Mesothelial cell of epicardium (in vitro differentiated cells): ENCODE data around the gene PPIP5K2. TPM values are rescaled to one million over a fixed set of nuclear protein-coding genes. Genes with fewer than 3 reads are reported as not detected.

Experiments used
- DNase-seq, 2 experiments: peaks; one replicate each; pipeline ENCODE4 v3.0.0; 2021; ENCODE audit warnings: low spot score in 2 of 2; ENCODE audit not compliant: unreplicated experiment in 2 of 2
- H3K27ac Mint-ChIP-seq: 2 replicates; pipeline ENCODE4 v1.8.0; 2021; ENCODE audit warnings: mixed read lengths
- H3K27me3 Mint-ChIP-seq: 2 replicates; pipeline ENCODE4 v1.8.0; 2021; ENCODE audit warnings: low read depth, mixed read lengths
- H3K36me3 Mint-ChIP-seq: 2 replicates; pipeline ENCODE4 v1.8.0; 2021; ENCODE audit warnings: mixed read lengths
- H3K4me1 Mint-ChIP-seq: 2 replicates; pipeline ENCODE4 v1.8.0; 2021; ENCODE audit warnings: mixed read lengths
- H3K4me3 Mint-ChIP-seq: 2 replicates; pipeline ENCODE4 v1.8.0; 2021; ENCODE audit warnings: mild to moderate bottlenecking, moderate library complexity, mixed read lengths
- H3K9me3 Mint-ChIP-seq: 2 replicates; pipeline ENCODE4 v1.8.0; 2021; ENCODE audit warnings: mixed read lengths
- CTCF ChIP-seq: fragments of 200-600 bp; sonication (generic); IDR thresholded peaks from one replicate; pipeline ENCODE4 v1.5.0; 2021; ENCODE audit warnings: antibody characterized with exemption; ENCODE audit not compliant: unreplicated experiment
- total RNA-seq: library from RNA; stranded (reverse); gene quantifications from 3 replicates; pipeline ENCODE4 v1.2.1, GENCODE V29; 2021

The PPIP5K2 gene
- total RNA-seq, 1 donor from 2014 or later, result 79.4 TPM

DNA sequence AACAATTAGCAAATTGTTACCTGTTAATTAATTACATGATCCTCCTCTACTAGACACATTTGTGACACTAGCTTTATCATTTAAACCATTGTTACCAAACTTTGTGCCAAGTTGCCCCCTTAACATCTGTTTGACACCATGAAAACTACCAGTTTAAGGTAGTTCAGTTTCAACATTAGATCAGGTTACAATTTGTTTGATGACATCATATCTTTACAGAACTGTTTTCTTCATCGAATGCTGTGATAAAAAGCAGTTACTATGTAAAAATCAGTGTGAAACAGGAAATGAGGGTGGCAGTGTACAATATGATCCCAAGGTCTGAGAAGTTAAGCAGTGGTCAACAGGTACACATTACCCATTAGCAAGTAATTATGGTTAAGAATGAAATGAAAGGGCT, 17.9 kb upstream of the PPIP5K2 start:
- Mint-ChIP-seq H3K4me3 (no peak overlapping the region), H3K27ac (no peak overlapping the region), H3K27me3 (no peaks in the 10 kb centered on the region), H3K9me3 (no peaks in the 10 kb centered on the region), H3K36me3 (peaks cover 11% of the 10 kb centered on the region), H3K4me1 (no peaks in the 10 kb centered on the region)
- DNase-seq, result no peak
- TF ChIP-seq CTCF, result no peak

GRCh38 chr5:103108086-103108485, 12.0 kb upstream of the PPIP5K2 start:
- no peak overlapping the region for H3K27ac Mint-ChIP-seq
- TF ChIP-seq CTCF, result no peak
- H3K4me1 Mint-ChIP-seq, result no peaks in the 10 kb centered on the region
- DNase-seq, result no peak
- no peak overlapping the region for H3K4me3 Mint-ChIP-seq
- peaks cover 8% of the 10 kb centered on the region for H3K36me3 Mint-ChIP-seq
- H3K27me3 Mint-ChIP-seq, result no peaks in the 10 kb centered on the region
- peaks cover 8% of the 10 kb centered on the region for H3K9me3 Mint-ChIP-seq

- Mint-ChIP-seq H3K4me1 (no peaks in the 10 kb centered on the region), H3K9me3 (peaks cover 8% of the 10 kb centered on the region), H3K27ac (no peak overlapping the region), H3K36me3 (peaks cover 7% of the 10 kb centered on the region), H3K27me3 (no peaks in the 10 kb centered on the region), H3K4me3 (no peak overlapping the region)
- DNase-seq, result no peak
- no peak for TF ChIP-seq CTCF
Observed at GRCh38 chr5:103109277-103109676, 10.8 kb upstream of the PPIP5K2 start.

- no peak overlapping the region for H3K27ac Mint-ChIP-seq
- DNase-seq, result no peak
- H3K4me3 Mint-ChIP-seq, result no peak overlapping the region
- H3K9me3 Mint-ChIP-seq, result peaks cover 8% of the 10 kb centered on the region
- no peaks in the 10 kb centered on the region for H3K27me3 Mint-ChIP-seq
- TF ChIP-seq CTCF, result no peak
- peaks cover 3% of the 10 kb centered on the region for H3K36me3 Mint-ChIP-seq
- peaks cover 2% of the 10 kb centered on the region for H3K4me1 Mint-ChIP-seq
Observed at GRCh38 chr5:103110403-103110802, 9.7 kb upstream of the PPIP5K2 start.

GRCh38 chr5:103111468-103111867, 8.6 kb upstream of the PPIP5K2 start:
- Mint-ChIP-seq H3K4me3 (no peak overlapping the region), H3K27ac (no peak overlapping the region), H3K27me3 (no peaks in the 10 kb centered on the region), H3K4me1 (peaks cover 2% of the 10 kb centered on the region), H3K9me3 (peaks cover 8% of the 10 kb centered on the region), H3K36me3 (peaks cover 3% of the 10 kb centered on the region)
- no peak for DNase-seq
- TF ChIP-seq CTCF, result no peak

GRCh38 chr5:103112910-103113309, 7.2 kb upstream of the PPIP5K2 start:
- no peak overlapping the region for H3K27ac Mint-ChIP-seq
- no peak for TF ChIP-seq CTCF
- peaks cover 3% of the 10 kb centered on the region for H3K36me3 Mint-ChIP-seq
- peaks cover 2% of the 10 kb centered on the region for H3K4me1 Mint-ChIP-seq
- no peak for DNase-seq
- no peaks in the 10 kb centered on the region for H3K27me3 Mint-ChIP-seq
- H3K9me3 Mint-ChIP-seq, result peaks cover 8% of the 10 kb centered on the region
- no peak overlapping the region for H3K4me3 Mint-ChIP-seq
